ENCODE data around the gene MANEAL. TPM values are rescaled to one million over a fixed set of nuclear protein-coding genes. Genes with fewer than 3 reads are reported as not detected.

MANEAL gene
- total and polyA plus RNA-seq, 2 experiments from 2014 or later: 0.23 to 0.65 TPM

DNA sequence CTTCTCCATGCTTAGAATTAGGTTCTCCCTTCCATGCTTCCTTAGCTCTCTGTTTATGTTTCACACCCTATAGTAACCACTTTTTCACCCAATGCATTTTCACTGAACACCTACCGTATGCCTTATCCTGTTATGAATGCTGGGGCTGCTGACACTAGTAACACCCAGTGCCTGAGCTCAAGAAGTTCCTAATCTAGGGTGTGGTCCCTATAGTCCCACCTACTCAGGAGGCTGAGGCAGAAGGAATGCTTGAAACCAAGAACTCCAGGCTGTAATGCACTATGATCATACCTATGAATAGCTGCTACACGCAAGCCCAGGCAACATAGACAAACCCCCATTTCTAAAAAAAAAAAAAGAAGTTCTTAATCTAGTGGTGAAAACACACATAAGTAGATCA is 34.2 kb upstream of the MANEAL start:
- Histone ChIP-seq H3K27me3 (replicated peaks; ENCODE audit: insufficient read depth) (peaks cover 36% of the 10 kb centered on the region), H3K9ac (no peak overlapping the region)

DNA sequence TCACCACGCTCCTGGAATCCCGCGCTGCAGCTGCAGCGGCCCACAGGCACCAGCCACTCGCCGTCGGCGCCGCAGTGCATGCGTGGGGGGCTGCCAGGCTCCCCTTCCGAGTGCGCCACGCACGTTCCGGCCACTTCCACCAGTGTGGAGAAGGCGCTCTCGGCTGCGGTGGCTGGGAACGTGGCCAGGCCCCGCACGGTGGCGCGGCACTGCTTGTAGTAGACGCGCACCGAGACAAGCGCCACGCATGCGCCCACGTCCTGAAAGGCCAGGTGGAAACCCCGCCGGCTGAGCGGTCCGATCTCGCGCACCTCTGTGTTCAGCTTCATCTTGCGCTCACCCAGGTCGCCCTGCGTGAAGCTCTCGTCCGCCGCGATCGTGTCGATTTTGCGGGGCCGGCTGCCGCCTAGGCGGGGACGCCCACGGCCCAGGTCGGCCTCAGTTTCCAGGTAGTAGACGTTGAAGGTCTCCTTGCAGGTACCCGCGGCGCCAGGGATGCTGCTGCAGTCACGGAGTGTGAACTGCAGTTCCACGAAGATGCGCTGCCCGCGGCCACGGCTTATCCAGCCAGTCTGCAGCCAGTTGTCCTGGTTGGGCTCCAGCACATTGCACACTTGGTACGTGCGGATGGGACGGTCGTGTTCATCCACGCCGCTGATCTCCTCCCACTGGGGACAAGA is 32.1 kb upstream of the MANEAL start:
- 44 to 47% methylated on average over 65 to 68 of the region's 68 CpGs for WGBS, 2 experiments (ENCODE audit: low coverage in 1 of 2, low lambda C conversion rate in 2 of 2, missing lambda C conversion rate in 2 of 2)
- H3K9ac ChIP-seq: no peak overlapping the region
- TF ChIP-seq EZH2phosphoT487 (IDR thresholded peaks at IDR 0.05; ENCODE audit: insufficient read depth, low read depth) (no peak), EZH2 (IDR thresholded peaks at IDR 0.05; ENCODE audit: insufficient read depth, poor library complexity, severe bottlenecking) (no peak)
- peaks cover 45% of the 10 kb centered on the region for H3K27me3 ChIP-seq (replicated peaks; ENCODE audit: insufficient read depth)
- no peak overlapping the region for H3K27ac ChIP-seq
- no peaks in the 10 kb centered on the region for H3K9me3 ChIP-seq (ENCODE audit: low read depth)
- no peak for DNase-seq
- no peaks in the 10 kb centered on the region for H3K9me2 ChIP-seq (ENCODE audit: insufficient read depth)
- H3K4me1 ChIP-seq (ENCODE audit: insufficient read depth): no peaks in the 10 kb centered on the region
- no peaks in the 10 kb centered on the region for H3F3A ChIP-seq (ENCODE audit: insufficient read depth)
- H3K4me2 ChIP-seq (ENCODE audit: unreplicated experiment): no peak overlapping the region
- H2AFZ ChIP-seq: no peak overlapping the region
- H3K79me2 ChIP-seq (ENCODE audit: insufficient read depth): no peaks in the 10 kb centered on the region
- no peaks in the 10 kb centered on the region for H3K36me3 ChIP-seq (ENCODE audit: low read depth)
- in situ Hi-C loops (cut with MboI): no loop called here
- no peaks in the 10 kb centered on the region for H4K20me1 ChIP-seq (ENCODE audit: insufficient read depth)
- H3K4me3 ChIP-seq: no peak overlapping the region

More for the DNA sequence above, 34.2 kb upstream of the MANEAL start:
- in situ Hi-C loops (cut with MboI): no loop called here
- no peaks in the 10 kb centered on the region for H3F3A ChIP-seq (ENCODE audit: insufficient read depth)
- H3K4me2 ChIP-seq (ENCODE audit: unreplicated experiment): no peak overlapping the region
- no peak for DNase-seq
- no peak overlapping the region for H3K27ac ChIP-seq
- no peaks in the 10 kb centered on the region for H3K4me1 ChIP-seq (ENCODE audit: insufficient read depth)
- H3K9me3 ChIP-seq (ENCODE audit: low read depth): no peaks in the 10 kb centered on the region
- H3K4me3 ChIP-seq: no peak overlapping the region
- no peaks in the 10 kb centered on the region for H3K36me3 ChIP-seq (ENCODE audit: low read depth)
- H2AFZ ChIP-seq: no peak overlapping the region
- no peaks in the 10 kb centered on the region for H3K9me2 ChIP-seq (ENCODE audit: insufficient read depth)
- H4K20me1 ChIP-seq (ENCODE audit: insufficient read depth): no peaks in the 10 kb centered on the region
- H3K79me2 ChIP-seq (ENCODE audit: insufficient read depth): no peaks in the 10 kb centered on the region
- no peak for TF ChIP-seq EZH2phosphoT487 (IDR thresholded peaks at IDR 0.05; ENCODE audit: insufficient read depth, low read depth)
- TF ChIP-seq EZH2 (IDR thresholded peaks at IDR 0.05; ENCODE audit: insufficient read depth, poor library complexity, severe bottlenecking): no peak
- WGBS, 2 experiments (ENCODE audit: low coverage in 1 of 2, low lambda C conversion rate in 2 of 2, missing lambda C conversion rate in 2 of 2): 26 to 30% methylated on average over 2 of the region's 2 CpGs

DNA sequence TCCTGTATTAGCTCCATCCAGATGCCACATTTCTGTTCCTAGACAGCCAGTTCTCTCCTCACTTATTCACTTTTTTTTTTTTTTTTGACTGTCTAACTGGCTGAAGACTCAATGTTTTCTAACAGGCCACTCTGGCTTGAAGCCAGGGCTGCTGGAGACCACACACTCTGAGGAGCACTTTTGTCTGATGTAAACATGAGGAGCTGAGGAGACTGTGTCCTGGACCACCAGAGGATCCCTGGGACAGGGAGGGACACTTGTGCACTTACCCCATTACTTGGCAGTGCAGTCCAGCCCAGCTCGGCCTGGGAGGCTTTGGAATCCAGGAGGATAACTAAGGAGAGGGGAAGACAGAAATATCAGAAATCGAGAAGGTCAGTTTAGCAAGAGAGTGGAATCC is 31.1 kb upstream of the MANEAL start:
- H4K20me1 ChIP-seq (ENCODE audit: insufficient read depth): no peaks in the 10 kb centered on the region
- H3K9ac ChIP-seq: no peak overlapping the region
- H3K36me3 ChIP-seq (ENCODE audit: low read depth): no peaks in the 10 kb centered on the region
- H3K9me3 ChIP-seq (ENCODE audit: low read depth): no peaks in the 10 kb centered on the region
- no peaks in the 10 kb centered on the region for H3K79me2 ChIP-seq (ENCODE audit: insufficient read depth)
- no peaks in the 10 kb centered on the region for H3F3A ChIP-seq (ENCODE audit: insufficient read depth)
- H3K27me3 ChIP-seq (replicated peaks; ENCODE audit: insufficient read depth): peaks cover 46% of the 10 kb centered on the region
- H3K9me2 ChIP-seq (ENCODE audit: insufficient read depth): no peaks in the 10 kb centered on the region
- no peak overlapping the region for H3K4me2 ChIP-seq (ENCODE audit: unreplicated experiment)
- DNase-seq: no peak
- no peak overlapping the region for H3K27ac ChIP-seq
- no peak for TF ChIP-seq EZH2phosphoT487 (IDR thresholded peaks at IDR 0.05; ENCODE audit: insufficient read depth, low read depth)
- TF ChIP-seq EZH2 (IDR thresholded peaks at IDR 0.05; ENCODE audit: insufficient read depth, poor library complexity, severe bottlenecking): no peak
- H2AFZ ChIP-seq: no peak overlapping the region
- H3K4me1 ChIP-seq (ENCODE audit: insufficient read depth): no peaks in the 10 kb centered on the region
- in situ Hi-C loops (cut with MboI): no loop called here
- H3K4me3 ChIP-seq: no peak overlapping the region
- 15 to 17% methylated on average over 2 of the region's 2 CpGs for WGBS, 2 experiments (ENCODE audit: low coverage in 1 of 2, low lambda C conversion rate in 2 of 2, missing lambda C conversion rate in 2 of 2)

DNA sequence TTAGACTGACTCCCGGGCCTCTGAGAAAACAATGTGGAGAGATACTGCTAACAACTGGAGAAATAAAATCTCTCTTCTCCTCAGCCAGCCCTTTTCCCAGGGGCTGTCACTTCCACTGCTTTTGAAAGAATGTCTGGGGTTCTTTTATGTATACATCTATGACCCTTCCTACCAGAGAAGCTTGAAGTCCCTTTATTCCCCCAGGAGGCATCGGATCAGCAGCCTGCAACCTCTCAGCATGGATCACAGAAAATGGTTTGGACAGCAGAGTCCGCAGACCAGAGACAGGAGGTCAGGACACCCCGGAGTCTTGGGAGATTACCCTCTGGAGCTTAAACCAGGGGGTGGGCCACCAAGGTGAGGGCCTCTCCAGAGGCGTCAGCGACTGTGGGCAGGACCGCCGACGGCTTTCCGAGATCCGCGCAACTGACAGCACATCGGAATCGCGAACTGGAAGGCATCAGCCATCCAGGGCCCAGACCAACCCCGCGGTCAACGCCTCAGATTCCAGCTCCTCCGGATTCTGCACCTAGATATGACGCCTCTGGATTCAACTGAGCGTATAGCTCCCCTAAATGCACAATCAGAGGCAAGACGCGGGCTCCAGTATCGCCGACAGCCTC is 29.7 kb upstream of the MANEAL start:
- Histone ChIP-seq H2AFZ (no peak overlapping the region), H3K27me3 (replicated peaks; ENCODE audit: insufficient read depth) (peaks cover 46% of the 10 kb centered on the region), H3K4me2 (ENCODE audit: unreplicated experiment) (no peak overlapping the region)

More for the DNA sequence above, 29.7 kb upstream of the MANEAL start:
- H3K4me1 ChIP-seq (ENCODE audit: insufficient read depth): no peaks in the 10 kb centered on the region
- no peaks in the 10 kb centered on the region for H3F3A ChIP-seq (ENCODE audit: insufficient read depth)
- no peaks in the 10 kb centered on the region for H3K79me2 ChIP-seq (ENCODE audit: insufficient read depth)
- H3K27ac ChIP-seq: no peak overlapping the region
- DNase-seq: no peak
- H3K9ac ChIP-seq: no peak overlapping the region
- 12 to 17% methylated on average over 25 of the region's 25 CpGs for WGBS, 2 experiments (ENCODE audit: low coverage in 1 of 2, low lambda C conversion rate in 2 of 2, missing lambda C conversion rate in 2 of 2)
- in situ Hi-C loops (cut with MboI): no loop called here
- H3K9me3 ChIP-seq (ENCODE audit: low read depth): no peaks in the 10 kb centered on the region
- H3K4me3 ChIP-seq: no peak overlapping the region
- TF ChIP-seq EZH2 (IDR thresholded peaks at IDR 0.05; ENCODE audit: insufficient read depth, poor library complexity, severe bottlenecking) (no peak), EZH2phosphoT487 (IDR thresholded peaks at IDR 0.05; ENCODE audit: insufficient read depth, low read depth) (no peak)
- H4K20me1 ChIP-seq (ENCODE audit: insufficient read depth): no peaks in the 10 kb centered on the region
- H3K36me3 ChIP-seq (ENCODE audit: low read depth): no peaks in the 10 kb centered on the region
- no peaks in the 10 kb centered on the region for H3K9me2 ChIP-seq (ENCODE audit: insufficient read depth)

Data from GM23248 (cell line).